ENCODE results near the gene DDAH2. TPM values are rescaled to one million over a fixed set of nuclear protein-coding genes. Genes with fewer than 3 reads are reported as not detected.
"Not testable (repeated sequence)": the region's sequence is repeated elsewhere in the genome, so short reads cannot be mapped to it uniquely, and the experiment has no call there.

The DDAH2 gene
- total and polyA plus RNA-seq, 8 donors, result 33.3 to 133 (median 65.8) TPM

GRCh38 chr6:31710523-31711219, 18.4 kb downstream of the DDAH2 start:
- 60 to 73% (median 70%) methylated on average over 5 of the region's 5 CpGs for WGBS, 5 donors
- intact Hi-C loops (cut with DNase I; ENCODE audit: low total_unique reads), result no loop called here

GRCh38 chr6:31709157-31709556, 19.9 kb downstream of the DDAH2 start:
- DNase-seq; H3K36me3 ChIP-seq; H3K4me3 ChIP-seq; intact Hi-C loops (cut with DNase I; ENCODE audit: low total_unique reads); H3K27ac ChIP-seq; H3K27me3 ChIP-seq; H3K9me3 ChIP-seq: not testable (repeated sequence)
- peaks cover 0 to 10% (median 0%) of the 10 kb centered on the region in 4 donors for H3K4me1 ChIP-seq
- 89 to 94% (median 93%) methylated on average over 11 of the region's 11 CpGs for WGBS, 5 donors

More at GRCh38 chr6:31710523-31711219, 18.4 kb downstream of the DDAH2 start:
- peaks cover 0 to 10% (median 0%) of the 10 kb centered on the region in 4 donors for H3K4me1 ChIP-seq
- DNase-seq, result peak in 1 of 2 donors; percentile 4
- H3K9me3 ChIP-seq, result no peaks in the 10 kb centered on the region
- H3K27ac ChIP-seq, result no peak overlapping the region
- no peak overlapping the region for H3K4me3 ChIP-seq
- TF ChIP-seq EP300 (IDR thresholded peaks at IDR 0.05), result no peak
- TF ChIP-seq POLR2AphosphoS5 (IDR thresholded peaks at IDR 0.05), result no peak
- no peak for TF ChIP-seq CTCF (IDR thresholded peaks at IDR 0.05)
- no peak for TF ChIP-seq POLR2A (IDR thresholded peaks at IDR 0.05)
- no peaks in the 10 kb centered on the region for H3K36me3 ChIP-seq
- peaks cover 0 to 4% (median 0%) of the 10 kb centered on the region in 3 donors for H3K27me3 ChIP-seq

GRCh38 chr6:31708224-31708623, 20.9 kb downstream of the DDAH2 start:
- Histone ChIP-seq H3K4me3 (no peak overlapping the region), H3K4me1 (peaks cover 0 to 18% (median 6%) of the 10 kb centered on the region in 4 donors), H3K36me3 (no peaks in the 10 kb centered on the region), H3K9me3 (no peaks in the 10 kb centered on the region), H3K27ac (no peak overlapping the region), H3K27me3 (peaks cover 0 to 4% (median 0%) of the 10 kb centered on the region in 3 donors)
- intact Hi-C loops (cut with DNase I; ENCODE audit: low total_unique reads), result no loop called here
- no peak for TF ChIP-seq POLR2AphosphoS5 (IDR thresholded peaks at IDR 0.05)
- TF ChIP-seq POLR2A (IDR thresholded peaks at IDR 0.05), result no peak
- TF ChIP-seq CTCF (IDR thresholded peaks at IDR 0.05), result no peak
- TF ChIP-seq EP300 (IDR thresholded peaks at IDR 0.05), result no peak
- 89 to 98% (median 96%) methylated on average over 3 of the region's 3 CpGs for WGBS, 5 donors
- no peak for DNase-seq

GRCh38 chr6:31707701-31708100, 21.4 kb downstream of the DDAH2 start:
- TF ChIP-seq EP300 (IDR thresholded peaks at IDR 0.05), result no peak
- TF ChIP-seq CTCF (IDR thresholded peaks at IDR 0.05), result no peak
- no peak for TF ChIP-seq POLR2AphosphoS5 (IDR thresholded peaks at IDR 0.05)
- no peak for TF ChIP-seq POLR2A (IDR thresholded peaks at IDR 0.05)
- DNase-seq, result no peak
- 81 to 95% (median 88%) methylated on average over 9 to 10 of the region's 10 CpGs for WGBS, 5 donors
- Histone ChIP-seq H3K27ac (no peak overlapping the region), H3K36me3 (no peaks in the 10 kb centered on the region), H3K4me1 (peaks cover 0 to 18% (median 6%) of the 10 kb centered on the region in 4 donors), H3K4me3 (no peak overlapping the region), H3K9me3 (no peaks in the 10 kb centered on the region), H3K27me3 (peaks cover 0 to 4% (median 0%) of the 10 kb centered on the region in 3 donors)
- intact Hi-C loops (cut with DNase I; ENCODE audit: low total_unique reads), result no loop called here

GRCh38 chr6:31706599-31706998, 22.5 kb downstream of the DDAH2 start, which contains the start of gene LY6G6F:
Gene LY6G6F (plus strand): TSS chr6:31706866. CDS start chr6:31706907, 41 bp downstream.
- no peak for DNase-seq
- no peak within 1 kb of the TSS for H3K27ac ChIP-seq
- intact Hi-C loops (cut with DNase I; ENCODE audit: low total_unique reads), result no loop called here
- no peak for TF ChIP-seq POLR2AphosphoS5 (IDR thresholded peaks at IDR 0.05)
- no peak for TF ChIP-seq EP300 (IDR thresholded peaks at IDR 0.05)
- no peak for TF ChIP-seq POLR2A (IDR thresholded peaks at IDR 0.05)
- TF ChIP-seq CTCF (IDR thresholded peaks at IDR 0.05), result no peak
- H3K36me3 ChIP-seq, result no peaks in the 10 kb centered on the region
- peaks cover 8 to 25% (median 13%) of the 10 kb centered on the region in 4 donors for H3K4me1 ChIP-seq
- H3K4me3 ChIP-seq, result no peak within 1 kb of the TSS
- peaks cover 0 to 4% (median 0%) of the 10 kb centered on the region in 3 donors for H3K27me3 ChIP-seq
- 44 to 65% (median 53%) methylated on average over 3 of the region's 3 CpGs for WGBS, 5 donors
- no peaks in the 10 kb centered on the region for H3K9me3 ChIP-seq

Data from stomach (tissue), 9 donors.